Thoracic aorta (tissue), 2 donors: ENCODE measurements around the gene STXBP2. TPM values are rescaled to one million over a fixed set of nuclear protein-coding genes. Genes with fewer than 3 reads are reported as not detected.

ENCODE experiments used
- ATAC-seq: fragments of 150-250 bp; one replicate; pipeline ENCODE4 v1.8.0; 2017; ENCODE audit warnings: low read depth; ENCODE audit not compliant: insufficient number of reproducible peaks, low FRiP score
- DNase-seq: peaks from one replicate; pipeline ENCODE4 v3.0.0-alpha.2; 2020; ENCODE audit warnings: low spot score
- H3K27ac ChIP-seq, 2 donors: fragments of 200-600 bp; sonication (generic); 1 replicate in 1 of 2; 2 replicates in 1 of 2; pipeline ENCODE4 v1.5.1; 2016; ENCODE audit warnings: mild to moderate bottlenecking in 2 of 2, moderate library complexity in 2 of 2
- H3K27me3 ChIP-seq: fragments of 200-600 bp; sonication (generic); replicated peaks from 2 replicates; pipeline ENCODE4 v1.6.0; 2016; ENCODE audit warnings: mild to moderate bottlenecking; ENCODE audit not compliant: insufficient read depth
- H3K36me3 ChIP-seq: fragments of 200-600 bp; sonication (generic); one replicate; pipeline ENCODE4 v1.5.1; 2016
- H3K4me1 ChIP-seq, 2 donors: fragments of 200-600 bp; sonication (generic); 1 replicate in 1 of 2; 2 replicates in 1 of 2; pipeline versions ENCODE4 v1.5.1 to v1.6.0; 2016; ENCODE audit warnings: low read depth in 2 of 2, mild to moderate bottlenecking in 1 of 2; ENCODE audit not compliant: control insufficient read depth in 1 of 2
- H3K4me3 ChIP-seq: fragments of 200-600 bp; sonication (generic); 2 replicates; pipeline ENCODE4 v1.5.1; 2016; ENCODE audit warnings: mild to moderate bottlenecking
- H3K9me3 ChIP-seq: fragments of 200-600 bp; sonication (generic); 2 replicates; pipeline ENCODE4 v1.5.1; 2016
- total RNA-seq, 2 donors: library from RNA; depleted of rRNA; stranded (reverse); fragments of >200 nt; gene quantifications; one replicate each; pipeline versions ENCODE4 v1.1.0 to v1.2.3, GENCODE V29; 2016
- TF ChIP-seq, protein P1 (sequence below): fragments of 200-600 bp; sonication (generic); IDR thresholded peaks from one replicate; pipeline ENCODE4 v1.5.1; 2019; ENCODE audit warnings: antibody characterized with exemption

Gene STXBP2
- total RNA-seq, 2 donors from 2014 or later: 20.2 to 23.4 TPM

DNA sequence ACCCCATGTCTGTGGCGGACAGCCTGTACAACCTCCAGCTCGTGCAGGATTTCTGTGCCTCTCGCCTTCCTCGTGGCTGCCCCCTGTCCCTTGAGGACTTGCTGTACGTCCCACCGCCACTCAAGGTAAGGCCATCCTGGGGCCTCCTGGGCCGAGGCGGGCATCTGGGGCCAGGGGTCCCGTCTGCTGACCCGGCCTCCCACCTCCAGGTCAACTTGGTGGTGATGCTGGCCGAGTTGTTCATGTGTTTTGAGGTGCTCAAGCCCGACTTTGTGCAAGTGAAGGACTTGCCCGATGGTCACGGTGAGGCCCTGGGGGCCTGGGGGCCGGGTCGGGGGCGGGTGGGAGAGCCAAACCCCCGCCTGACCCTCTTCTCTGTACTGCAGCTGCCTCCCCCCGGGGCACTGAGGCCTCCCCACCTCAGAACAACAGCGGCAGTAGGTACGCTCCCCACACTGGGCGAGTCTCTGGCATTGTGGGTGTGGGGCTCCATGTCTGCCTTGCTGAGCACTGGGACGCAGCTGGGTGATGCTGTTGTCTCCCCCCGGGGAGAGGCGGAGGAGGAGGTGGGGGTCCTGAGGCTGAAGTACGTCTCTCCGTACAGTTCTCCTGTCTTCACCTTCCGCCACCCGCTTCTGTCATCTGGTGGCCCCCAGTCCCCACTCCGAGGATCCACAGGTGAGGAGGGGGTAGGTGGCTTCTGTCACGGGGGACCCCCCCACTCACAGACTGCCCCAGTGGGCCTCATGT is 26.2 kb upstream of the STXBP2 start:
- TF ChIP-seq, protein P1, sequence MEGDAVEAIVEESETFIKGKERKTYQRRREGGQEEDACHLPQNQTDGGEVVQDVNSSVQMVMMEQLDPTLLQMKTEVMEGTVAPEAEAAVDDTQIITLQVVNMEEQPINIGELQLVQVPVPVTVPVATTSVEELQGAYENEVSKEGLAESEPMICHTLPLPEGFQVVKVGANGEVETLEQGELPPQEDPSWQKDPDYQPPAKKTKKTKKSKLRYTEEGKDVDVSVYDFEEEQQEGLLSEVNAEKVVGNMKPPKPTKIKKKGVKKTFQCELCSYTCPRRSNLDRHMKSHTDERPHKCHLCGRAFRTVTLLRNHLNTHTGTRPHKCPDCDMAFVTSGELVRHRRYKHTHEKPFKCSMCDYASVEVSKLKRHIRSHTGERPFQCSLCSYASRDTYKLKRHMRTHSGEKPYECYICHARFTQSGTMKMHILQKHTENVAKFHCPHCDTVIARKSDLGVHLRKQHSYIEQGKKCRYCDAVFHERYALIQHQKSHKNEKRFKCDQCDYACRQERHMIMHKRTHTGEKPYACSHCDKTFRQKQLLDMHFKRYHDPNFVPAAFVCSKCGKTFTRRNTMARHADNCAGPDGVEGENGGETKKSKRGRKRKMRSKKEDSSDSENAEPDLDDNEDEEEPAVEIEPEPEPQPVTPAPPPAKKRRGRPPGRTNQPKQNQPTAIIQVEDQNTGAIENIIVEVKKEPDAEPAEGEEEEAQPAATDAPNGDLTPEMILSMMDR: no peak
- H3K4me3 ChIP-seq: no peak overlapping the region
- no peak overlapping the region for H3K27ac ChIP-seq
- no peaks in the 10 kb centered on the region for H3K9me3 ChIP-seq
- ATAC-seq: no peak
- no peaks in the 10 kb centered on the region for H3K27me3 ChIP-seq
- no peaks in the 10 kb centered on the region for H3K4me1 ChIP-seq
- no peaks in the 10 kb centered on the region for H3K36me3 ChIP-seq
- no peak for DNase-seq

DNA sequence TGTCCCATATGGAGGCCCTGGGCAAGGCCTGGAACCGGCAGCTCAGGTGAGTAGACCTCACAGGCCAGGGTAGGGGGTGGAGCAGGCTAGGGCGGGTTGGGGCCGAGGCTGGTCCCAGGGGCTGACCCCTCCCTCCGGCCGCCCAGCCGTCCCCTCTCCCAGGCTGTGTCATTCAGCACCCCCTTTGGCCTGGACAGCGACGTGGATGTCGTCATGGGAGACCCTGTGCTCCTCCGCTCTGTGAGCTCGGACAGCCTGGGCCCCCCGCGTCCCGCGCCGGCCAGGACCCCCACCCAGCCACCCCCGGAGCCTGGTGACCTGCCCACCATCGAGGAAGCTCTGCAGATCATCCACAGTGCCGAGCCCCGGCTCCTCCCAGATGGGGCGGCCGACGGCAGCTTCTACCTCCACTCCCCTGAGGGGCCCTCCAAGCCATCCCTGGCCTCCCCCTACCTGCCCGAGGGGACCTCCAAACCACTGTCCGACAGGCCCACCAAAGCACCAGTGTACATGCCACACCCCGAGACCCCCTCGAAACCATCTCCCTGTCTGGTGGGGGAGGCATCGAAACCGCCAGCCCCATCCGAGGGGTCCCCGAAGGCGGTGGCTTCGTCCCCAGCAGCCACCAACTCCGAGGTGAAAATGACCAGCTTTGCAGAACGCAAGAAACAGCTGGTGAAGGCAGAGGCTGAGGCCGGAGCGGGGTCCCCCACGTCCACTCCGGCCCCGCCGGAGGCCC is 25.2 kb upstream of the STXBP2 start:
- DNase-seq: no peak
- TF ChIP-seq, protein P1: no peak
- Histone ChIP-seq H3K4me1 (no peaks in the 10 kb centered on the region), H3K27ac (no peak overlapping the region), H3K4me3 (no peak overlapping the region), H3K9me3 (no peaks in the 10 kb centered on the region), H3K27me3 (no peaks in the 10 kb centered on the region), H3K36me3 (no peaks in the 10 kb centered on the region)
- no peak for ATAC-seq

DNA sequence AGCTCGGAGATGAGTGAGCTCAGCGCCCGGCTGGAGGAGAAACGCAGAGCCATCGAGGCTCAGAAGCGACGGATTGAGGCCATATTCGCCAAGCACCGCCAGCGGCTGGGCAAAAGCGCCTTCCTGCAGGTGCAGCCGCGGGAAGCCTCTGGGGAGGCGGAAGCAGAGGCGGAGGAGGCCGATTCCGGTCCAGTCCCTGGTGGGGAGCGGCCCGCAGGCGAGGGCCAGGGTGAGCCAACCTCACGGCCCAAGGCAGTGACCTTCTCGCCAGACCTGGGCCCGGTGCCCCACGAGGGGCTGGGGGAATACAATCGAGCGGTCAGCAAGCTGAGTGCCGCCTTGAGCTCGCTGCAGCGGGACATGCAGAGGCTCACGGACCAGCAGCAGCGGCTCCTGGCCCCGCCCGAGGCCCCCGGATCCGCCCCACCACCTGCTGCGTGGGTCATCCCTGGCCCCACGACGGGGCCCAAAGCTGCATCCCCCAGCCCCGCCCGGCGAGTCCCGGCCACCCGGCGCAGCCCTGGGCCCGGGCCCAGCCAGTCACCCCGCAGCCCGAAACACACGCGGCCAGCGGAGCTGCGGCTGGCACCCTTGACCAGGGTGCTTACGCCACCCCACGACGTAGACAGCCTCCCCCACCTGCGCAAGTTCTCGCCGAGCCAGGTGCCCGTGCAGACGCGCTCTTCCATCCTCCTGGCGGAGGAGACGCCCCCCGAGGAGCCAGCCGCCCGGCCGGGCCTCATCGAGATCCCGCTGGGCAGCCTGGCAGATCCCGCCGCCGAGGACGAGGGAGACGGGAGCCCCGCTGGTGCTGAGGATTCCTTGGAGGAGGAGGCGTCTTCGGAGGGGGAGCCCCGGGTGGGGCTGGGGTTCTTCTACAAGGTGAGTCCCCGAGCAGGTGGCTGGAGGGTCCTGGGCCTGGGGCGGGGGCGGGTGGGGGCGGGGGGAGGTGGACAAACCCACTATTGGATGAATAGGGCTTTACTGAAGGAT is 24.3 kb upstream of the STXBP2 start:
- Histone ChIP-seq H3K27me3 (no peaks in the 10 kb centered on the region), H3K36me3 (no peaks in the 10 kb centered on the region), H3K4me3 (no peak overlapping the region), H3K4me1 (no peaks in the 10 kb centered on the region), H3K9me3 (no peaks in the 10 kb centered on the region), H3K27ac (no peak overlapping the region)
- ATAC-seq (no peak), DNase-seq (no peak)
- TF ChIP-seq, protein P1: no peak

DNA sequence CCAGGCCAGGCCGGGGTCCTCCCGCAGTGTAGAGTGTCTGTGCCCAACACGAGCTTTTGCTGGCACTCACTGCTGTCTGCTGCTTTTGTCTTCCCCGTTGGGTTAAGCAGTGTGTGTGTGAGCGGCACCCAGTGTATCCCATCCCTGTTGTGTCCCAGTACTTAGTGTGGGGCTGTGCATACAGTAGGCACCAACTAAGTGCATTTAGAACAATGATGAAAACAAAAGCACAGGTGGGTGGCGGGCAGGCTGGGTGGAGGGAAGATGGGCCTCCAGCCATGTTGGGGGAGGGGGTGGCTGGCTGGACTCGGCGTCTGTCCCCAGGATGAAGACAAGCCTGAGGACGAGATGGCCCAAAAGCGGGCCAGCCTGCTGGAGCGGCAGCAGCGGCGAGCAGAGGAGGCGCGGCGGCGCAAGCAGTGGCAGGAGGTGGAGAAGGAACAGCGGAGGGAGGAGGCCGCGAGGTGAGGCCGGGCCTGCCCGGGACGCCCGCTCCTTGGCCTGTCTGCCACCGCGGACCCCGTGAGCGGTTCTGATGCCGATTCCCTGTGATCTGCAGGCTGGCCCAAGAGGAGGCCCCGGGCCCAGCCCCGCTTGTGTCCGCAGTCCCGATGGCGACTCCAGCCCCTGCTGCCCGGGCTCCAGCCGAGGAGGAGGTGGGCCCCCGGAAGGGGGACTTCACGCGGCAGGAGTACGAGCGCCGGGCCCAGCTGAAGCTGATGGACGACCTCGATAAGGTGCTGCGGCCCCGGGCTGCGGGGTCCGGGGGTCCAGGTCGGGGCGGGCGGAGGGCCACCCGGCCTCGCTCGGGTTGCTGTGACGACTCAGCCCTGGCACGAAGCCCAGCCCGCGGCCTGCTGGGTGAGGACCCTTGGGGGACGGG is 21.8 kb upstream of the STXBP2 start:
- no peak overlapping the region for H3K27ac ChIP-seq
- TF ChIP-seq, protein P1: no peak
- H3K4me1 ChIP-seq: no peaks in the 10 kb centered on the region
- H3K9me3 ChIP-seq: no peaks in the 10 kb centered on the region
- no peak for DNase-seq
- H3K27me3 ChIP-seq: no peaks in the 10 kb centered on the region
- no peak overlapping the region for H3K4me3 ChIP-seq
- H3K36me3 ChIP-seq: peaks cover 6% of the 10 kb centered on the region
- no peak for ATAC-seq
